Endothelial cell of umbilical vein (primary cell): ENCODE data around the gene SLC23A2. TPM values are rescaled to one million over a fixed set of nuclear protein-coding genes. Genes with fewer than 3 reads are reported as not detected.

ENCODE experiments used
- BruUV-seq: library from RNA; stranded (reverse); fragments of 400-500 nt; replicated peaks from 2 replicates; lab custom pipeline; 2021; lab: Mats Ljungman, UMichigan
- CTCF ChIA-PET: fragments of 300-600, 350-600 bp; sonication (Branson Sonifier 250); formaldehyde crosslinking; loops from one replicate; lab custom pipeline; 2021; ENCODE audit warnings: antibody characterized with exemption, inconsistent platforms; lab: Charles Lee
- POLR2A ChIA-PET: fragments of 300-600, 350-600 bp; sonication (Branson Sonifier 250); formaldehyde crosslinking; loops from one replicate; lab custom pipeline; 2021; ENCODE audit warnings: antibody characterized with exemption, inconsistent platforms; lab: Charles Lee
- DNase-seq: peaks from one replicate; pipeline ENCODE4 v3.0.0-alpha.2; 2011; ENCODE audit warnings: low read depth, low spot score
- FAIRE-seq: peaks from 2 replicates; lab custom pipeline; 2011; peaks lifted over from hg19 to GRCh38; lab: Jason Lieb, UNC
- H2AFZ ChIP-seq: 2 replicates; pipeline ENCODE4 v1.6.0; 2012; ENCODE audit warnings: low read depth, low read length, control low read depth, inconsistent platforms
- H3K27ac ChIP-seq: 2 replicates; pipeline ENCODE4 v1.5.1; 2011; ENCODE audit warnings: low read depth, mild to moderate bottlenecking, control low read depth, low read length, moderate library complexity; ENCODE audit not compliant: insufficient read depth
- H3K27me3 ChIP-seq, 2 experiments: 2 replicates each; pipeline versions ENCODE4 v1.6.0 to v1.6.1; 2011; ENCODE audit warnings: low read length in 2 of 2, mixed read lengths in 1 of 2; ENCODE audit not compliant: control insufficient read depth in 2 of 2, insufficient read depth in 2 of 2
- H3K36me3 ChIP-seq, 2 experiments: 2 replicates in 1 of 2; 3 replicates in 1 of 2; pipeline ENCODE4 v1.5.1; 2011; ENCODE audit warnings: low read length in 2 of 2, mild to moderate bottlenecking in 1 of 2, moderate library complexity in 1 of 2; ENCODE audit not compliant: control insufficient read depth in 2 of 2, insufficient read depth in 2 of 2; ENCODE audit errors: extremely low read depth in 1 of 2
- H3K4me1 ChIP-seq: 3 replicates; pipeline ENCODE4 v1.5.1; 2011; ENCODE audit warnings: mild to moderate bottlenecking, low read length; ENCODE audit not compliant: control insufficient read depth, insufficient read depth; ENCODE audit errors: extremely low read depth
- H3K4me2 ChIP-seq: 2 replicates; pipeline ENCODE4 v1.6.1; 2011; ENCODE audit warnings: low read length, control low read depth, mixed read lengths; ENCODE audit not compliant: insufficient read depth
- H3K4me3 ChIP-seq, 3 experiments: fragments of 200-600 bp in 1 of 3; sonication (generic), shearing (Covaris generic) in 1 of 3; replicated peaks in 1 of 3; 2 replicates each; pipeline ENCODE4 v1.5.1; 2011 to 2016; ENCODE audit warnings: control low read depth in 3 of 3, low read length in 3 of 3, mild to moderate bottlenecking in 2 of 3, inconsistent platforms in 1 of 3, low read depth in 1 of 3, moderate library complexity in 1 of 3; ENCODE audit not compliant: insufficient read depth in 1 of 3
- H3K79me2 ChIP-seq: 2 replicates; pipeline ENCODE4 v1.6.0; 2012; ENCODE audit warnings: low read length, inconsistent platforms; ENCODE audit not compliant: control insufficient read depth, insufficient read depth
- H3K9ac ChIP-seq: replicated peaks from 2 replicates; pipeline ENCODE3; 2011; ENCODE audit warnings: low read length, control low read depth; ENCODE audit not compliant: insufficient read depth; ENCODE audit errors: extremely low read depth
- H3K9me1 ChIP-seq: replicated peaks from 3 replicates; pipeline ENCODE4 v1.6.0; 2011; ENCODE audit warnings: mild to moderate bottlenecking, low read length; ENCODE audit not compliant: control insufficient read depth, insufficient read depth; ENCODE audit errors: extremely low read depth
- H3K9me3 ChIP-seq: replicated peaks from 2 replicates; pipeline ENCODE4 v1.5.1; 2012; ENCODE audit warnings: low read length, inconsistent platforms; ENCODE audit not compliant: control insufficient read depth, insufficient read depth
- H4K20me1 ChIP-seq: replicated peaks from 2 replicates; pipeline ENCODE3; 2011; ENCODE audit warnings: mild to moderate bottlenecking, low read length; ENCODE audit not compliant: control insufficient read depth, insufficient read depth; ENCODE audit errors: extremely low read depth
- EZH2 ChIP-seq: IDR thresholded peaks from 2 replicates; pipeline ENCODE4 v1.6.1; 2012; ENCODE audit warnings: borderline replicate concordance, low read depth, mild to moderate bottlenecking, moderate library complexity, low read length, inconsistent platforms; ENCODE audit not compliant: severe bottlenecking
- FOS ChIP-seq: IDR thresholded peaks from 2 replicates; pipeline ENCODE4 v1.6.1; 2011; ENCODE audit warnings: mild to moderate bottlenecking, low read length, moderate library complexity, borderline replicate concordance; ENCODE audit not compliant: insufficient read depth
- GATA2 ChIP-seq: IDR thresholded peaks from 2 replicates; pipeline ENCODE4 v1.7.0; 2011; ENCODE audit warnings: low read depth, mild to moderate bottlenecking, moderate library complexity, mixed read lengths, low read length; ENCODE audit not compliant: insufficient read length, insufficient read depth
- JUN ChIP-seq: IDR thresholded peaks from 2 replicates; pipeline ENCODE4 v1.6.1; 2011; ENCODE audit warnings: borderline replicate concordance, low read depth; ENCODE audit not compliant: insufficient read length, insufficient read depth
- MAX ChIP-seq: IDR thresholded peaks from 2 replicates; pipeline ENCODE4 v1.6.1; 2011; ENCODE audit not compliant: insufficient read depth, insufficient read length
- MYC ChIP-seq: IDR thresholded peaks from one replicate; pipeline ENCODE4 v1.6.1; 2011; ENCODE audit warnings: mild to moderate bottlenecking, low read depth, low read length
- POLR2A ChIP-seq: IDR thresholded peaks from 2 replicates; pipeline ENCODE4 v1.6.1; 2012; ENCODE audit warnings: low read depth, mild to moderate bottlenecking, control low read depth, low read length
- POLR2AphosphoS5 ChIP-seq: IDR thresholded peaks from 2 replicates; pipeline ENCODE4 v1.6.1; 2012; ENCODE audit warnings: low read depth, mild to moderate bottlenecking, control low read depth, low read length, moderate library complexity; ENCODE audit not compliant: insufficient read depth
- dilution Hi-C: fragments of 300-500 bp; cut with MboI; formaldehyde crosslinking; loops from one replicate; pipeline ENCODE4 v1.15.0; 2019; ENCODE audit warnings: low sequenced_read_pairs; ENCODE audit not compliant: extremely low pct_ligation_motif_present
- intact Hi-C: fragments of 100-400 bp; cut with micrococcal nuclease; formaldehyde crosslinking; loops from one replicate; pipeline ENCODE4 v1.10.0; 2022
- polyA plus RNA-seq, 4 experiments: library from polyadenylated mRNA; depleted of rRNA in 3 of 4; stranded (reverse) in 3 of 4; unstranded in 1 of 4; fragments of >200 nt; gene quantifications; 2 replicates each; pipeline versions ENCODE4 v1.2.1 to v1.2.3, GENCODE V29; 2011 to 2012; ENCODE audit warnings: missing spikeins in 1 of 4
- total RNA-seq: library from RNA; stranded (reverse); gene quantifications from 2 replicates; pipeline ENCODE4 v1.2.3, GENCODE V29; 2021
- TF ChIP-seq, protein P1 (sequence below), 2 donors: IDR thresholded peaks; 1 replicate in 1 of 2; 2 replicates in 1 of 2; pipeline ENCODE4 v1.5.1; 2011; ENCODE audit warnings: low read length in 2 of 2, mild to moderate bottlenecking in 2 of 2, moderate library complexity in 2 of 2, control low read depth in 1 of 2, inconsistent platforms in 1 of 2, low read depth in 1 of 2; ENCODE audit not compliant: insufficient read depth in 1 of 2; ENCODE audit errors: extremely low read depth in 1 of 2

The SLC23A2 gene
- total and polyA plus RNA-seq, 2 donors (not counting 3 experiments of a cell fraction or from before 2014, with no cell fraction given), result 24.4 to 24.5 TPM

DNA sequence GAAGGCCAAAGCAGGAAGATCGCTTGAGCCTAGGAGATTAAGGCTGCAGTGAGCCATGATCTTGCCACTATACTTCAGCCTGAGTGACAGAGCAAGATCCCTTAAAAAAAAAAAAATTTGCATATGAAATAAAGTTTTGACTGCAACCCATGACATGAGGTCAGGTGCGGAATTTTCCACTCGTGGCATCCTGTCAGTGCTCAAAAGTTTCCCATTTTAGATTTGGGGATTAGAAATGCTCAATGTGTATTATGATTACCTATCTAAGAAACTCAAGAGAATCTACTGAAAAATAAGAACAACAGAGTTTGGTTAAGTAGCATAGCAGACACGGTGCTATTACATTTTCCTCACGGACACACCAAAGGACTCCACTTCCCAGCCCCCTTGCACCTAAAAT lies 11.7 kb downstream of the SLC23A2 start:
- no peak for DNase-seq
- no peak overlapping the region for H3K27ac ChIP-seq
- no peak overlapping the region for H3K4me3 ChIP-seq
- no peaks in the 10 kb centered on the region for H3K36me3 ChIP-seq
- intact Hi-C loops (no loop called here), dilution Hi-C loops (no loop called here)
- H3K4me1 ChIP-seq, result no peaks in the 10 kb centered on the region
- TF ChIP-seq POLR2A (no peak), MAX (no peak), POLR2AphosphoS5 (no peak), EZH2 (no peak), JUN (no peak), GATA2 (no peak), MYC (no peak), FOS (no peak)
- TF ChIP-seq, protein P1, sequence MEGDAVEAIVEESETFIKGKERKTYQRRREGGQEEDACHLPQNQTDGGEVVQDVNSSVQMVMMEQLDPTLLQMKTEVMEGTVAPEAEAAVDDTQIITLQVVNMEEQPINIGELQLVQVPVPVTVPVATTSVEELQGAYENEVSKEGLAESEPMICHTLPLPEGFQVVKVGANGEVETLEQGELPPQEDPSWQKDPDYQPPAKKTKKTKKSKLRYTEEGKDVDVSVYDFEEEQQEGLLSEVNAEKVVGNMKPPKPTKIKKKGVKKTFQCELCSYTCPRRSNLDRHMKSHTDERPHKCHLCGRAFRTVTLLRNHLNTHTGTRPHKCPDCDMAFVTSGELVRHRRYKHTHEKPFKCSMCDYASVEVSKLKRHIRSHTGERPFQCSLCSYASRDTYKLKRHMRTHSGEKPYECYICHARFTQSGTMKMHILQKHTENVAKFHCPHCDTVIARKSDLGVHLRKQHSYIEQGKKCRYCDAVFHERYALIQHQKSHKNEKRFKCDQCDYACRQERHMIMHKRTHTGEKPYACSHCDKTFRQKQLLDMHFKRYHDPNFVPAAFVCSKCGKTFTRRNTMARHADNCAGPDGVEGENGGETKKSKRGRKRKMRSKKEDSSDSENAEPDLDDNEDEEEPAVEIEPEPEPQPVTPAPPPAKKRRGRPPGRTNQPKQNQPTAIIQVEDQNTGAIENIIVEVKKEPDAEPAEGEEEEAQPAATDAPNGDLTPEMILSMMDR (IDR thresholded peaks at IDR 0.05; ENCODE audit: extremely low read depth in 1 of 2, insufficient read depth in 1 of 2, low read depth in 1 of 2, low read length in 2 of 2), result no peak
- CTCF ChIA-PET, result interaction anchor here (0.7 to 1.2 kb wide), 2 partner anchors 17 to 31 kb away, joined by 3 to 4 read pairs; no protein-coding TSS in a partner anchor
- POLR2A ChIA-PET, result no interaction called here
- no peaks in the 10 kb centered on the region for H3K9me3 ChIP-seq
- H3K79me2 ChIP-seq, result peaks cover 12% of the 10 kb centered on the region
- no peak overlapping the region for H2AFZ ChIP-seq
- H3K9ac ChIP-seq, result no peak overlapping the region
- no TSS peak for BruUV-seq
- peaks cover 2% of the 10 kb centered on the region for H3K9me1 ChIP-seq
- no peak for FAIRE-seq
- H3K4me2 ChIP-seq, result no peak overlapping the region
- H3K27me3 ChIP-seq, result no peaks in the 10 kb centered on the region
- H4K20me1 ChIP-seq, result no peaks in the 10 kb centered on the region
